K562 (cell line): ENCODE data around the gene JAKMIP2. TPM values are rescaled to one million over a fixed set of nuclear protein-coding genes. Genes with fewer than 3 reads are reported as not detected.

ENCODE experiments used
- ATAC-seq: fragments of 200-7000 bp; cut with Tn5 transposase; 3 replicates; pipeline ENCODE4 v1.9.1; 2020; ENCODE audit warnings: moderate library complexity
- BruUV-seq: library from RNA; stranded (reverse); fragments of 400-500 nt; replicated peaks from 2 replicates; lab custom pipeline; 2021; lab: Mats Ljungman, UMichigan
- CTCF ChIA-PET: fragments of 300-600 bp; formaldehyde crosslinking; extraction: SDS; loops from one replicate; lab custom pipeline; 2021; ENCODE audit warnings: low intra/inter-chr PET ratio; lab: Yijun Ruan, JAX
- POLR2A ChIA-PET: fragments of 300-600, 350-650 bp; sonication (Branson Sonifier 250); formaldehyde crosslinking; extraction: SDS; loops from one replicate; lab custom pipeline; 2021; ENCODE audit warnings: antibody characterized with exemption, inconsistent platforms; lab: Yijun Ruan, JAX
- DNase-seq, 4 experiments: peaks; one replicate each; pipeline versions ENCODE4 v3.0.0 to v3.0.0-alpha.2; 2011 to 2018; ENCODE audit warnings: low spot score in 3 of 4, mixed read lengths in 3 of 4; ENCODE audit errors: extremely low read depth in 1 of 4
- FAIRE-seq: peaks from 2 replicates; lab custom pipeline; 2011; peaks lifted over from hg19 to GRCh38; lab: Jason Lieb, UNC
- H2AFZ ChIP-seq: 2 replicates; pipeline ENCODE4 v1.6.0; 2011; ENCODE audit warnings: low read depth, low read length, control low read depth, inconsistent platforms
- H3K27ac ChIP-seq: fragments of 200-600 bp; 3 replicates; pipeline ENCODE4 v1.8.0; 2011; ENCODE audit warnings: low read depth, mild to moderate bottlenecking, control low read depth, inconsistent platforms, low read length, moderate library complexity, mixed read lengths; ENCODE audit errors: extremely low read depth
- H3K27me3 ChIP-seq, 2 experiments: fragments of 300-600 bp in 1 of 2; 2 replicates in 1 of 2; 3 replicates in 1 of 2; pipeline versions ENCODE4 v1.6.0 to v1.8.0; 2011; ENCODE audit warnings: inconsistent platforms in 2 of 2, low read length in 2 of 2, mild to moderate bottlenecking in 1 of 2, mixed read lengths in 1 of 2, moderate library complexity in 1 of 2; ENCODE audit not compliant: control insufficient read depth in 2 of 2, insufficient read depth in 2 of 2
- H3K36me3 ChIP-seq: fragments of 300-600 bp; 3 replicates; pipeline ENCODE4 v1.8.0; 2011; ENCODE audit warnings: mild to moderate bottlenecking, low read length, inconsistent platforms; ENCODE audit not compliant: control insufficient read depth, insufficient read depth
- H3K4me1 ChIP-seq, 2 experiments: fragments of 200-600 bp in 1 of 2; replicated peaks in 1 of 2; 2 replicates in 1 of 2; 3 replicates in 1 of 2; pipeline versions ENCODE4 v1.5.1 to v1.8.0; 2011; ENCODE audit warnings: inconsistent platforms in 2 of 2, low read length in 2 of 2, mild to moderate bottlenecking in 1 of 2, mixed read lengths in 1 of 2, moderate library complexity in 1 of 2; ENCODE audit not compliant: control insufficient read depth in 2 of 2, insufficient read depth in 2 of 2
- H3K4me2 ChIP-seq: 2 replicates; pipeline ENCODE4 v1.6.1; 2011; ENCODE audit warnings: low read length, control low read depth, inconsistent platforms, mixed read lengths; ENCODE audit not compliant: insufficient read depth
- H3K4me3 ChIP-seq: fragments of 200-600 bp; sonication (generic), shearing (Covaris generic); 2 replicates; pipeline ENCODE4 v1.5.1; 2016; ENCODE audit warnings: control low read depth, inconsistent platforms
- H3K79me2 ChIP-seq: fragments of 200-600 bp; 3 replicates; pipeline ENCODE4 v1.8.0; 2011; ENCODE audit warnings: low read length, inconsistent platforms; ENCODE audit not compliant: control insufficient read depth, insufficient read depth
- H3K9ac ChIP-seq, 2 experiments: 2 replicates each; pipeline versions ENCODE4 v1.6.0 to v1.6.1; 2011; ENCODE audit warnings: low read depth in 2 of 2, low read length in 2 of 2, control low read depth in 1 of 2, inconsistent platforms in 1 of 2, mild to moderate bottlenecking in 1 of 2, mixed read lengths in 1 of 2; ENCODE audit not compliant: insufficient read depth in 1 of 2
- H3K9me1 ChIP-seq: one replicate; pipeline ENCODE4 v1.6.0; 2011; ENCODE audit warnings: inconsistent platforms, mild to moderate bottlenecking, low read length, moderate library complexity; ENCODE audit not compliant: control insufficient read depth, insufficient read depth
- H3K9me3 ChIP-seq: replicated peaks from 2 replicates; pipeline ENCODE4 v1.5.1; 2011; ENCODE audit warnings: low read depth, low read length, inconsistent platforms; ENCODE audit not compliant: control insufficient read depth, insufficient read depth
- H4K20me1 ChIP-seq: replicated peaks from 2 replicates; pipeline ENCODE4 v1.6.1; 2011; ENCODE audit warnings: low read length, inconsistent platforms, mixed read lengths; ENCODE audit not compliant: control insufficient read depth, insufficient read depth
- ESRRA ChIP-seq: fragments of 450-650 bp; IDR thresholded peaks from 2 replicates; pipeline ENCODE4 v1.6.1; 2014; ENCODE audit warnings: low read depth, mild to moderate bottlenecking, moderate library complexity, borderline replicate concordance
- MTA3 ChIP-seq: fragments of 450-650 bp; formaldehyde crosslinking; IDR thresholded peaks from 2 replicates; pipeline ENCODE4 v1.6.1; 2017; ENCODE audit warnings: mild to moderate bottlenecking, borderline replicate concordance
- MYNN ChIP-seq, 2 experiments: sonication (generic); formaldehyde crosslinking in 1 of 2; IDR thresholded peaks; 2 replicates each; pipeline versions ENCODE4 v1.5.0 to v1.6.1; 2016 to 2020; ENCODE audit warnings: antibody characterized with exemption in 1 of 2, missing genetic modification reagents in 1 of 2
- SIRT6 ChIP-seq: IDR thresholded peaks from one replicate; pipeline ENCODE4 v1.6.1; 2012; ENCODE audit warnings: low read depth, mild to moderate bottlenecking, control low read depth, inconsistent platforms, low read length, moderate library complexity
- SRSF7 ChIP-seq: fragments of 200-400 bp; formaldehyde crosslinking; optimal IDR thresholded peaks from 2 replicates; pipeline ENCODE3; 2017; ENCODE audit warnings: mild to moderate bottlenecking, low read depth, low read length
- TCF3 ChIP-seq: sonication (generic); formaldehyde crosslinking; IDR thresholded peaks from 2 replicates; pipeline ENCODE4 v1.4.0; 2020; ENCODE audit warnings: mild to moderate bottlenecking, missing genetic modification reagents
- ZC3H4 ChIP-seq: sonication (generic); formaldehyde crosslinking; IDR thresholded peaks from 2 replicates; pipeline ENCODE4 v1.9.0; 2021; ENCODE audit warnings: missing genetic modification reagents, borderline replicate concordance
- ZEB2 ChIP-seq: fragments of 450-650 bp; IDR thresholded peaks from 2 replicates; pipeline ENCODE4 v1.6.1; 2016
- ZNF121 ChIP-seq: sonication (generic); formaldehyde crosslinking; conservative IDR thresholded peaks from 2 replicates; pipeline ENCODE4 v1.8.0; 2022; ENCODE audit warnings: missing genetic modification reagents
- ZNF551 ChIP-seq: fragments of 250-450 bp; sonication (Bioruptor Pico); IDR thresholded peaks from 2 replicates; pipeline ENCODE4 v1.5.0; 2021; ENCODE audit warnings: mild to moderate bottlenecking, moderate library complexity
- WGBS: fragments of 100-300 bp; shearing (Covaris generic); methylation state at CpG from one replicate; pipeline ENCODE4 v1.1.6; 2016; ENCODE audit warnings: low coverage, mixed read lengths; ENCODE audit not compliant: insufficient coverage; ENCODE audit errors: missing lambda C conversion rate; 5-methylcytosine and 5-hydroxymethylcytosine counted together
- in situ Hi-C: fragments of 300-500 bp; cut with MboI; formaldehyde crosslinking; loops from 4 replicates; pipeline ENCODE4 v1.15.0; 2018; ENCODE audit warnings: inconsistent platforms, mixed read lengths
- intact Hi-C: fragments of 100-400 bp; cut with micrococcal nuclease; formaldehyde crosslinking; loops from 2 replicates; pipeline ENCODE4 v1.14.2; 2022
- polyA plus RNA-seq, 8 experiments: library from polyadenylated mRNA; depleted of rRNA in 4 of 8; stranded (reverse) in 5 of 8; unstranded in 3 of 8; fragments of >200 nt; fragmentation: Nextera tagmentation in 2 of 8; fragmentation: Illumina TruSeq in 1 of 8; extraction: Ambion mirVana in 2 of 8; extraction: Trizol in 1 of 8; gene quantifications; 2 replicates each; pipeline versions ENCODE4 v1.2.1 to v1.2.3, GENCODE V29; 2011 to 2014; ENCODE audit warnings: inconsistent platforms in 1 of 8, missing spikeins in 1 of 8
- total RNA-seq, 7 experiments: library from RNA; depleted of rRNA in 6 of 7; stranded (reverse); fragments of >200 nt in 6 of 7; fragmentation: Illumina TruSeq in 2 of 7; extraction: Trizol in 2 of 7; gene quantifications; 2 replicates each; pipeline versions ENCODE4 v1.2.1 to v1.2.3, GENCODE V29; 2011 to 2021; ENCODE audit warnings: low replicate concordance in 1 of 7
- TF ChIP-seq, protein P1 (sequence below): sonication (generic); formaldehyde crosslinking; IDR thresholded peaks from 2 replicates; pipeline ENCODE4 v1.8.1; 2022; ENCODE audit warnings: missing genetic modification reagents
- TF ChIP-seq, protein P2 (sequence below): fragments of 450-650 bp; formaldehyde crosslinking; IDR thresholded peaks from 2 replicates; pipeline ENCODE4 v1.4.0; 2020; ENCODE audit warnings: mild to moderate bottlenecking, moderate library complexity
- TF ChIP-seq, protein P3 (sequence below): sonication (generic); formaldehyde crosslinking; IDR thresholded peaks from 2 replicates; pipeline ENCODE4 v1.8.0; 2022; ENCODE audit warnings: mild to moderate bottlenecking, missing genetic modification reagents

JAKMIP2 gene
- total and polyA plus RNA-seq, 9 of the 15 experiments (the other 6 are each of a cell fraction or from before 2014, with no cell fraction given): not detected

DNA sequence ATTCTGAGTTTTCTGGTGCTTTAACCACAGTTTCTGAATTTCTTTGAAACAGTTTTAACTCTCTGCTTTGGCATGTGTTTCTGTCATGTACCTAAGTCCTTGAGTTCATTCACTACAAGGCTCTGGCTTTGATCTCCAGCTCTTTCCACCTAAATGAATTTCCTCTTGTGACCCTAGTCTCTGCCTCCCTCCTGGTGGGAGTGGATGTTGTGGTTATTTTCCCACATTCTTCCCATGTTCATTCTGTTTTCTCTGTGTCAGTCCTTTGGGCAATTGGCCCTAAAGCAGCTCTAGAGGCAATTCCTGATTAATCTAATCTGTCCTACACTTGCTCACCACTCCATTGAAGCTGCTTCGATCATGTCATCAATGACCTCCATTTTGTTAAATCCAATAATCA lies 244.3 kb downstream of the JAKMIP2 start:
- ChIA-PET CTCF (no interaction called here), POLR2A (no interaction called here)
- Histone ChIP-seq H3K27me3 (no peaks in the 10 kb centered on the region), H3K36me3 (no peaks in the 10 kb centered on the region), H3K9ac (no peak overlapping the region), H3K27ac (no peak overlapping the region), H4K20me1 (no peaks in the 10 kb centered on the region)
- no TSS peak for BruUV-seq
- 0% methylated on average over 1 of the region's 1 CpG for WGBS
- TF ChIP-seq, protein P1, sequence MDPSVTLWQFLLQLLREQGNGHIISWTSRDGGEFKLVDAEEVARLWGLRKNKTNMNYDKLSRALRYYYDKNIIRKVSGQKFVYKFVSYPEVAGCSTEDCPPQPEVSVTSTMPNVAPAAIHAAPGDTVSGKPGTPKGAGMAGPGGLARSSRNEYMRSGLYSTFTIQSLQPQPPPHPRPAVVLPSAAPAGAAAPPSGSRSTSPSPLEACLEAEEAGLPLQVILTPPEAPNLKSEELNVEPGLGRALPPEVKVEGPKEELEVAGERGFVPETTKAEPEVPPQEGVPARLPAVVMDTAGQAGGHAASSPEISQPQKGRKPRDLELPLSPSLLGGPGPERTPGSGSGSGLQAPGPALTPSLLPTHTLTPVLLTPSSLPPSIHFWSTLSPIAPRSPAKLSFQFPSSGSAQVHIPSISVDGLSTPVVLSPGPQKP: no peak
- no peak for TF ChIP-seq MTA3
- no peak for TF ChIP-seq ZNF121 (CRISPR knock-in tag)
- TF ChIP-seq ZNF551 (CRISPR knock-in tag): no peak
- TF ChIP-seq, protein P2, sequence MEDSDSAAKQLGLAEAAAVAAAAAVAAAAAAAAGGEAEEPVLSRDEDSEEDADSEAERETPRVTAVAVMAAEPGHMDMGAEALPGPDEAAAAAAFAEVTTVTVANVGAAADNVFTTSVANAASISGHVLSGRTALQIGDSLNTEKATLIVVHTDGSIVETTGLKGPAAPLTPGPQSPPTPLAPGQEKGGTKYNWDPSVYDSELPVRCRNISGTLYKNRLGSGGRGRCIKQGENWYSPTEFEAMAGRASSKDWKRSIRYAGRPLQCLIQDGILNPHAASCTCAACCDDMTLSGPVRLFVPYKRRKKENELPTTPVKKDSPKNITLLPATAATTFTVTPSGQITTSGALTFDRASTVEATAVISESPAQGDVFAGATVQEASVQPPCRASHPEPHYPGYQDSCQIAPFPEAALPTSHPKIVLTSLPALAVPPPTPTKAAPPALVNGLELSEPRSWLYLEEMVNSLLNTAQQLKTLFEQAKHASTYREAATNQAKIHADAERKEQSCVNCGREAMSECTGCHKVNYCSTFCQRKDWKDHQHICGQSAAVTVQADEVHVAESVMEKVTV (CRISPR knock-in tag): no peak
- no peak for TF ChIP-seq TCF3 (CRISPR knock-in tag)
- TF ChIP-seq ZEB2: no peak
- TF ChIP-seq MYNN (IDR thresholded peaks at IDR 0.05): no peak
- no peak for TF ChIP-seq MYNN (CRISPR knock-in tag; IDR thresholded peaks at IDR 0.05)
- TF ChIP-seq SRSF7: no peak
- TF ChIP-seq, protein P3, sequence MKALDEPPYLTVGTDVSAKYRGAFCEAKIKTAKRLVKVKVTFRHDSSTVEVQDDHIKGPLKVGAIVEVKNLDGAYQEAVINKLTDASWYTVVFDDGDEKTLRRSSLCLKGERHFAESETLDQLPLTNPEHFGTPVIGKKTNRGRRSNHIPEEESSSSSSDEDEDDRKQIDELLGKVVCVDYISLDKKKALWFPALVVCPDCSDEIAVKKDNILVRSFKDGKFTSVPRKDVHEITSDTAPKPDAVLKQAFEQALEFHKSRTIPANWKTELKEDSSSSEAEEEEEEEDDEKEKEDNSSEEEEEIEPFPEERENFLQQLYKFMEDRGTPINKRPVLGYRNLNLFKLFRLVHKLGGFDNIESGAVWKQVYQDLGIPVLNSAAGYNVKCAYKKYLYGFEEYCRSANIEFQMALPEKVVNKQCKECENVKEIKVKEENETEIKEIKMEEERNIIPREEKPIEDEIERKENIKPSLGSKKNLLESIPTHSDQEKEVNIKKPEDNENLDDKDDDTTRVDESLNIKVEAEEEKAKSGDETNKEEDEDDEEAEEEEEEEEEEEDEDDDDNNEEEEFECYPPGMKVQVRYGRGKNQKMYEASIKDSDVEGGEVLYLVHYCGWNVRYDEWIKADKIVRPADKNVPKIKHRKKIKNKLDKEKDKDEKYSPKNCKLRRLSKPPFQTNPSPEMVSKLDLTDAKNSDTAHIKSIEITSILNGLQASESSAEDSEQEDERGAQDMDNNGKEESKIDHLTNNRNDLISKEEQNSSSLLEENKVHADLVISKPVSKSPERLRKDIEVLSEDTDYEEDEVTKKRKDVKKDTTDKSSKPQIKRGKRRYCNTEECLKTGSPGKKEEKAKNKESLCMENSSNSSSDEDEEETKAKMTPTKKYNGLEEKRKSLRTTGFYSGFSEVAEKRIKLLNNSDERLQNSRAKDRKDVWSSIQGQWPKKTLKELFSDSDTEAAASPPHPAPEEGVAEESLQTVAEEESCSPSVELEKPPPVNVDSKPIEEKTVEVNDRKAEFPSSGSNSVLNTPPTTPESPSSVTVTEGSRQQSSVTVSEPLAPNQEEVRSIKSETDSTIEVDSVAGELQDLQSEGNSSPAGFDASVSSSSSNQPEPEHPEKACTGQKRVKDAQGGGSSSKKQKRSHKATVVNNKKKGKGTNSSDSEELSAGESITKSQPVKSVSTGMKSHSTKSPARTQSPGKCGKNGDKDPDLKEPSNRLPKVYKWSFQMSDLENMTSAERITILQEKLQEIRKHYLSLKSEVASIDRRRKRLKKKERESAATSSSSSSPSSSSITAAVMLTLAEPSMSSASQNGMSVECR (CRISPR knock-in tag): no peak
- no peak for TF ChIP-seq ESRRA
- TF ChIP-seq SIRT6: no peak
- TF ChIP-seq ZC3H4 (CRISPR knock-in tag): no peak
- TF ChIP-seq, all 486 proteins: peak for 0
- intact Hi-C loops (no loop called here), in situ Hi-C loops (no loop called here)
- H3K4me3 ChIP-seq: no peak overlapping the region
- no peak overlapping the region for H3K4me2 ChIP-seq
- no peak overlapping the region for H2AFZ ChIP-seq
- DNase-seq (no peak), FAIRE-seq (no peak), ATAC-seq (no peak)
- H3K79me2 ChIP-seq: no peaks in the 10 kb centered on the region
- no peaks in the 10 kb centered on the region for H3K9me3 ChIP-seq
- no peaks in the 10 kb centered on the region for H3K4me1 ChIP-seq
- H3K9me1 ChIP-seq: no peaks in the 10 kb centered on the region
